T-helper 1 cell treated with Interleukin-12 subunit alpha and Interleukin-12 subunit beta and Interleukin-4 antibody, amounts not matched to agents 30 ng/mL and 1 ng/mL, for 36 hours (primary cell): ENCODE measurements around the gene IPCEF1. TPM values are rescaled to one million over a fixed set of nuclear protein-coding genes. Genes with fewer than 3 reads are reported as not detected.

ENCODE experiments used
- intact Hi-C: fragments of 100-400 bp; cut with micrococcal nuclease; formaldehyde crosslinking; loops from one replicate; pipeline ENCODE4 v1.15.1; 2024
- total RNA-seq: library from RNA; stranded (reverse); gene quantifications from 2 replicates; pipeline ENCODE4 v1.2.3, GENCODE V29; 2022

The IPCEF1 gene
- total RNA-seq, 1 donor from 2014 or later = 5.4 TPM

- intact Hi-C loops = no loop called here
Measured at GRCh38 chr6:154122195-154122925, 234.2 kb downstream of the IPCEF1 start.

GRCh38 chr6:154117485-154117884 lies 239.1 kb downstream of the IPCEF1 start:
- intact Hi-C loops = no loop called here

GRCh38 chr6:154113392-154113791 lies 243.2 kb downstream of the IPCEF1 start:
- intact Hi-C loops = no loop called here

GRCh38 chr6:154112181-154112809 lies 244.3 kb downstream of the IPCEF1 start:
- intact Hi-C loops = no loop called here

GRCh38 chr6:154111025-154111424 lies 245.6 kb downstream of the IPCEF1 start:
- intact Hi-C loops = no loop called here

- intact Hi-C loops = no loop called here
Measured at GRCh38 chr6:154106251-154106650, 250.4 kb downstream of the IPCEF1 start.

Other genes with a start within 250 kb of the IPCEF1 start
- gene CNKSR3, start 153.9 kb upstream of the IPCEF1 start, total RNA-seq = not detected in 2 replicates